Measurements from ENCODE around the gene TARBP1.
"Not testable (repeated sequence)": the region's sequence is repeated elsewhere in the genome, so short reads cannot be mapped to it uniquely, and the experiment has no call there.

TARBP1 gene

GRCh38 chr1:234505769-234506102, 26.8 kb upstream of the TARBP1 start:
- no peak for DNase-seq

GRCh38 chr1:234504969-234505768, 26.2 kb upstream of the TARBP1 start:
- no peak for DNase-seq

GRCh38 chr1:234504251-234504650, 25.3 kb upstream of the TARBP1 start:
- not testable (repeated sequence) for DNase-seq

- DNase-seq: no peak
Observed at GRCh38 chr1:234503193-234504050, 24.4 kb upstream of the TARBP1 start.

- DNase-seq: no peak
Observed at GRCh38 chr1:234502785-234503184, 23.8 kb upstream of the TARBP1 start.

- peak; percentile 78 for DNase-seq
Observed at GRCh38 chr1:234500269-234500668, 21.3 kb upstream of the TARBP1 start.

GRCh38 chr1:234499943-234500245, 20.9 kb upstream of the TARBP1 start:
- peak; percentile 78 for DNase-seq

GRCh38 chr1:234499119-234499942, 20.4 kb upstream of the TARBP1 start:
- DNase-seq: peak; percentile 44

- DNase-seq: no peak
Observed at GRCh38 chr1:234498448-234499118, 19.6 kb upstream of the TARBP1 start.

GRCh38 chr1:234497589-234497988, 18.6 kb upstream of the TARBP1 start:
- no peak for DNase-seq

GRCh38 chr1:234495231-234495990, 16.4 kb upstream of the TARBP1 start:
- no peak for DNase-seq

GRCh38 chr1:234494049-234494448, 15.1 kb upstream of the TARBP1 start:
- no peak for DNase-seq

- DNase-seq: no peak
Observed at GRCh38 chr1:234490793-234491479, 12.0 kb upstream of the TARBP1 start.

- DNase-seq: no peak
Observed at GRCh38 chr1:234489698-234490077, 10.7 kb upstream of the TARBP1 start.

- DNase-seq: no peak
Observed at GRCh38 chr1:234489007-234489697, 10.2 kb upstream of the TARBP1 start.

GRCh38 chr1:234488054-234489006, 9.4 kb upstream of the TARBP1 start:
- DNase-seq: no peak

GRCh38 chr1:234486858-234487840, 8.2 kb upstream of the TARBP1 start:
- no peak for DNase-seq

GRCh38 chr1:234484991-234485739, 6.2 kb upstream of the TARBP1 start:
- DNase-seq: no peak

Data from NCI-H2029 treated with DMSO at 0.1 percent for 48 hours (cell line).